Ammon's horn (tissue), 1 donor: ENCODE measurements around the gene NFE2L3.
"Not testable (repeated sequence)": the region's sequence is repeated elsewhere in the genome, so short reads cannot be mapped to it uniquely, and the experiment has no call there.

Source experiments
- DNase-seq: peaks from one replicate; pipeline ENCODE4 v3.0.0-alpha.2; 2016; ENCODE audit warnings: low spot score

Gene NFE2L3

GRCh38 chr7:26187380-26188205, 35.6 kb downstream of the NFE2L3 start:
- DNase-seq, result no peak

- DNase-seq, result no peak
Observed at GRCh38 chr7:26188206-26188956, 36.4 kb downstream of the NFE2L3 start.

GRCh38 chr7:26188957-26189541, 37.1 kb downstream of the NFE2L3 start:
- no peak for DNase-seq

GRCh38 chr7:26189697-26190096, 37.7 kb downstream of the NFE2L3 start:
- DNase-seq, result no peak

- no peak for DNase-seq
Observed at GRCh38 chr7:26190417-26190869, 38.4 kb downstream of the NFE2L3 start.

GRCh38 chr7:26191233-26191973, 39.4 kb downstream of the NFE2L3 start:
- DNase-seq, result no peak

GRCh38 chr7:26191974-26192479, 40.0 kb downstream of the NFE2L3 start:
- DNase-seq, result no peak

GRCh38 chr7:26192485-26193087, 40.6 kb downstream of the NFE2L3 start:
- no peak for DNase-seq

- no peak for DNase-seq
Observed at GRCh38 chr7:26193432-26194207, 41.6 kb downstream of the NFE2L3 start.

GRCh38 chr7:26194764-26195163, 42.8 kb downstream of the NFE2L3 start:
- not testable (repeated sequence) for DNase-seq

- no peak for DNase-seq
Observed at GRCh38 chr7:26195182-26195581, 43.2 kb downstream of the NFE2L3 start.

- no peak for DNase-seq
Observed at GRCh38 chr7:26195867-26196657, 44.1 kb downstream of the NFE2L3 start.

- no peak for DNase-seq
Observed at GRCh38 chr7:26197153-26198115, 45.4 kb downstream of the NFE2L3 start.

GRCh38 chr7:26198133-26198780, 46.3 kb downstream of the NFE2L3 start:
- no peak for DNase-seq

- no peak for DNase-seq
Observed at GRCh38 chr7:26198781-26199169, 46.8 kb downstream of the NFE2L3 start.

- peak; percentile 82 for DNase-seq
Observed at GRCh38 chr7:26199301-26200037, 47.5 kb downstream of the NFE2L3 start.

- peak; percentile 68 for DNase-seq
Observed at GRCh38 chr7:26200038-26200443, 48.0 kb downstream of the NFE2L3 start.
